ES-I3 (cell line): ENCODE data around the gene YWHAQ.

ENCODE experiments used
- H3K36me3 ChIP-seq: 2 replicates; pipeline ENCODE4 v1.6.1; 2013; ENCODE audit warnings: mild to moderate bottlenecking, low read length, control low read depth, moderate library complexity; ENCODE audit not compliant: insufficient read depth
- H3K4me1 ChIP-seq: 2 replicates; pipeline ENCODE4 v1.6.1; 2013; ENCODE audit warnings: mild to moderate bottlenecking, control low read depth, low read length; ENCODE audit not compliant: insufficient read depth
- H3K9ac ChIP-seq: 2 replicates; pipeline ENCODE4 v1.6.1; 2013; ENCODE audit warnings: low read depth, mild to moderate bottlenecking, low read length, moderate library complexity
- H3K9me3 ChIP-seq: 2 replicates; pipeline ENCODE4 v1.6.1; 2013; ENCODE audit warnings: mild to moderate bottlenecking, low read length, moderate library complexity; ENCODE audit not compliant: control insufficient read depth, insufficient read depth

Gene YWHAQ

GRCh38 chr2:9648821-9649220 is 18.0 kb upstream of the YWHAQ start:
- H3K36me3 ChIP-seq: no peaks in the 10 kb centered on the region
- peaks cover 16% of the 10 kb centered on the region for H3K4me1 ChIP-seq
- H3K9ac ChIP-seq: no peak overlapping the region
- H3K9me3 ChIP-seq: no peaks in the 10 kb centered on the region

GRCh38 chr2:9647884-9648283 is 17.1 kb upstream of the YWHAQ start:
- Histone ChIP-seq H3K9me3 (no peaks in the 10 kb centered on the region), H3K36me3 (no peaks in the 10 kb centered on the region), H3K4me1 (peaks cover 13% of the 10 kb centered on the region), H3K9ac (no peak overlapping the region)

GRCh38 chr2:9646196-9647030 is 15.6 kb upstream of the YWHAQ start:
- H3K9me3 ChIP-seq: no peaks in the 10 kb centered on the region
- H3K9ac ChIP-seq: no peak overlapping the region
- peaks cover 17% of the 10 kb centered on the region for H3K4me1 ChIP-seq
- H3K36me3 ChIP-seq: no peaks in the 10 kb centered on the region

- no peaks in the 10 kb centered on the region for H3K36me3 ChIP-seq
- H3K9me3 ChIP-seq: no peaks in the 10 kb centered on the region
- no peak overlapping the region for H3K9ac ChIP-seq
- H3K4me1 ChIP-seq: peaks cover 13% of the 10 kb centered on the region; the same call in 1 of the 2 replicates
Measured at GRCh38 chr2:9644603-9645002, 13.8 kb upstream of the YWHAQ start.

GRCh38 chr2:9644021-9644420 is 13.2 kb upstream of the YWHAQ start:
- Histone ChIP-seq H3K9ac (no peak overlapping the region), H3K9me3 (no peaks in the 10 kb centered on the region), H3K36me3 (no peaks in the 10 kb centered on the region), H3K4me1 (peaks cover 13% of the 10 kb centered on the region; the same call in 1 of the 2 replicates)

GRCh38 chr2:9641641-9642040 is 10.8 kb upstream of the YWHAQ start:
- H3K4me1 ChIP-seq: peaks cover 10% of the 10 kb centered on the region
- no peak overlapping the region for H3K9ac ChIP-seq
- H3K9me3 ChIP-seq: no peaks in the 10 kb centered on the region
- H3K36me3 ChIP-seq: no peaks in the 10 kb centered on the region

- H3K9me3 ChIP-seq: no peaks in the 10 kb centered on the region
- H3K36me3 ChIP-seq: no peaks in the 10 kb centered on the region
- H3K4me1 ChIP-seq: peaks cover 10% of the 10 kb centered on the region
- H3K9ac ChIP-seq: no peak overlapping the region
Measured at GRCh38 chr2:9640403-9641104, 9.8 kb upstream of the YWHAQ start.

GRCh38 chr2:9639740-9640343 is 9.0 kb upstream of the YWHAQ start:
- Histone ChIP-seq H3K9ac (no peak overlapping the region), H3K36me3 (no peaks in the 10 kb centered on the region), H3K4me1 (peaks cover 10% of the 10 kb centered on the region), H3K9me3 (no peaks in the 10 kb centered on the region)

GRCh38 chr2:9639000-9639602 is 8.3 kb upstream of the YWHAQ start:
- Histone ChIP-seq H3K36me3 (no peaks in the 10 kb centered on the region), H3K9ac (no peak overlapping the region), H3K4me1 (peaks cover 10% of the 10 kb centered on the region), H3K9me3 (no peaks in the 10 kb centered on the region)

GRCh38 chr2:9638532-9638931 is 7.7 kb upstream of the YWHAQ start:
- no peaks in the 10 kb centered on the region for H3K9me3 ChIP-seq

GRCh38 chr2:9637330-9637729 is 6.5 kb upstream of the YWHAQ start:
- H3K9ac ChIP-seq: no peak overlapping the region
- no peaks in the 10 kb centered on the region for H3K9me3 ChIP-seq
- H3K36me3 ChIP-seq: no peaks in the 10 kb centered on the region
- peaks cover 11% of the 10 kb centered on the region for H3K4me1 ChIP-seq

More at GRCh38 chr2:9638532-9638931, 7.7 kb upstream of the YWHAQ start:
- Histone ChIP-seq H3K4me1 (peaks cover 10% of the 10 kb centered on the region), H3K36me3 (no peaks in the 10 kb centered on the region), H3K9ac (no peak overlapping the region)

GRCh38 chr2:9634133-9634532 is 3.3 kb upstream of the YWHAQ start:
- H3K4me1 ChIP-seq: peaks cover 11% of the 10 kb centered on the region; the same call in 1 of the 2 replicates
- H3K9ac ChIP-seq: no peak overlapping the region

GRCh38 chr2:9631878-9632700 is 1.3 kb upstream of the YWHAQ start:
- H3K36me3 ChIP-seq: peaks cover 4% of the 10 kb centered on the region; the same call in 1 of the 2 replicates
- H3K9ac ChIP-seq: peak overlapping the region; percentile 88; the same call in 1 of the 2 replicates
- H3K9me3 ChIP-seq: no peaks in the 10 kb centered on the region
- peaks cover 10% of the 10 kb centered on the region; the same call in 1 of the 2 replicates for H3K4me1 ChIP-seq

More at GRCh38 chr2:9634133-9634532, 3.3 kb upstream of the YWHAQ start:
- H3K36me3 ChIP-seq: no peaks in the 10 kb centered on the region
- no peaks in the 10 kb centered on the region for H3K9me3 ChIP-seq

GRCh38 chr2:9631553-9631819 is 689 bp upstream of the YWHAQ start:
- H3K36me3 ChIP-seq: peaks cover 4% of the 10 kb centered on the region; the same call in 1 of the 2 replicates
- H3K9me3 ChIP-seq: no peaks in the 10 kb centered on the region
- H3K4me1 ChIP-seq: peaks cover 10% of the 10 kb centered on the region; the same call in 1 of the 2 replicates
- H3K9ac ChIP-seq: peak overlapping the region; percentile 88
